Activated T-helper 1 cell treated with Interleukin-2 at 50 U/mL for 16 hours (primary cell): ENCODE data around the gene TMIGD1.

ENCODE experiments used
- DNase-seq: peaks from one replicate; pipeline ENCODE4 v3.0.0-alpha.2; 2020; ENCODE audit warnings: low read depth

The TMIGD1 gene

GRCh38 chr17:30290077-30290476 is 43.8 kb downstream of the TMIGD1 start:
- DNase-seq: no peak

DNA sequence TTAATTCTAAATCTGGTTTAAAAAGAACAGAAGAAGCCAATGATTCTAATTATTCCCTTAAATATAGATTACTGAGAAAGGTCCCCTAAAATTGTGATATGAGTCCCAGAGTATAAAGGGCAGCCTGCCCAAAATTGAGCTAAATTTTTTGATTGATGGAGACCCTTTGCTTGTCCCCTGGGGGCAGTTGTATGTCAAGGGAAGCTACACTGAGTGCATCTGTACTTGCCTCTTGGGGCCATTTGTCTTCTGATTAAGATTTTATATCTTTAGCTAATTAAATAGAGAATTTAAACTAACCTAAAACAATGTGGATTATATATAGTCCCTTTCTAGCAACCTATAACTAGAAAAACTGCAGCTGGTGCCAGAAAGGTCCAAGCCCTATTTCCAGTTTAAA is 54.7 kb downstream of the TMIGD1 start:
- no peak for DNase-seq

GRCh38 chr17:30278032-30278431 is 55.8 kb downstream of the TMIGD1 start:
- no peak for DNase-seq

GRCh38 chr17:30275911-30276310 is 57.9 kb downstream of the TMIGD1 start:
- no peak for DNase-seq

DNA sequence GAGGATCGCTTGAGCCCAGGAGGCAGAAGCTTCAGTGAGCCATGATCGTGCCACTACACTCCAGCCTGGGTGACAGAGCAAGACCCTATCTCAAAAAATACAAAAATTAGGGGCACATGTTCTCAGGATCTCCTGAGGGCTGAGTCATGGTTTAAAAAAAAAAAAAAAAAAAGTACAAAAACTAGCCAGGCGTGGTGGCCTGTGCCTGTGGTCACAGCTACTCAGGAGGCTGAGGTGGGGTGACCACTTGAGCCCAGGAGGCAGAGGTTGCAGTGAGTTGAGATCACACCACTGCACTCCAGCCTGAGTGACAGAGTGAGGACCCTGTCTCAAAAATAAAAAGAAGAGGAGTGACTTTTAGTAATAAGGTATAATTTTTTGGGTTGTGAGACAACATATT is 59.0 kb downstream of the TMIGD1 start:
- no peak for DNase-seq

DNA sequence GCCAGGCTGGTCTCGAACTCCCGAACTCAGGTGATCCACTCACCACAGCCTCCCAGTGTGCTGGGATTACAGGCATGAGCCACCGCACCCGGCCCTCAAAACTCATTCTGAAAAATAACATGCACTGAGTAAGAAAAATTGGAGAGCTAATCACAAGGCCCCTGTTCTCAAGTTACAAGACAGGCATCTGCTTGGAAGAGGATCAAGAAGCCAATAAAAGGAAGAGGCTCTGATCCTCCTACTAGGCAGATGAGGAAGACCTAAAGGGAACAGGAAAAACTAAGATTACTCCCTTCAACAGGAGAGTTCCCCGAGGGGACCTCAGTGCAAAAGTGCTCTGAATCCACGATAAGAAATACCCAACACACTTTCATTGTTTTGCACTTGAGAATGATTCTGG is 60.5 kb downstream of the TMIGD1 start:
- DNase-seq: no peak

GRCh38 chr17:30271102-30271501 is 62.8 kb downstream of the TMIGD1 start:
- no peak for DNase-seq

DNA sequence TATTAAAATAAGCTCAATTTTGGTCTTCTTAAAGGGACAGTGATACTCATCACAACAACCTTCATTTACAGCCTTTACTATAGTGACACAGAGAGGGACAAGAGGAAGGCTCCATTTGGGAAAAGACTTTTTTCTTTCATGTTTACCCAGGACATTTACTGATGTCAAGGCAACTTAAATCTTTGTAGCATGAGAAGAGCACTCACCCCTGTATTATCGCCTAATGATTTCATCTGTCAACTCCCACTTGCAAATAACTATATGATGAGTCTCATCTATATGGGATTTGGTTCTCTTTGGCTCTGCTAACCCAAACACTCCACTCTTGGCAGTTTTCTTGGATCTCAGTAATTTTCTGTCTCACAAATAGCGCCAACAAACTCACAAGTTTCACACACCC is 66.2 kb downstream of the TMIGD1 start:
- no peak for DNase-seq
